ENCODE measurements around the gene CORO2B. TPM values are rescaled to one million over a fixed set of nuclear protein-coding genes. Genes with fewer than 3 reads are reported as not detected.
A peak's percentile ranks its signal among the peaks of the same experiment; 100 is the strongest.

Gene CORO2B
- total RNA-seq, 1 donor from 2014 or later, result 3.6 TPM

GRCh38 chr15:68543165-68544008, 35.4 kb upstream of the CORO2B start:
- ATAC-seq, result peak; percentile 66
- intact Hi-C loops (cut with DNase I), result no loop called here
- DNase-seq, result no peak
- H3K27ac ChIP-seq, result no peak overlapping the region
- no peaks in the 10 kb centered on the region for H3K27me3 ChIP-seq
- TF ChIP-seq, protein P1, sequence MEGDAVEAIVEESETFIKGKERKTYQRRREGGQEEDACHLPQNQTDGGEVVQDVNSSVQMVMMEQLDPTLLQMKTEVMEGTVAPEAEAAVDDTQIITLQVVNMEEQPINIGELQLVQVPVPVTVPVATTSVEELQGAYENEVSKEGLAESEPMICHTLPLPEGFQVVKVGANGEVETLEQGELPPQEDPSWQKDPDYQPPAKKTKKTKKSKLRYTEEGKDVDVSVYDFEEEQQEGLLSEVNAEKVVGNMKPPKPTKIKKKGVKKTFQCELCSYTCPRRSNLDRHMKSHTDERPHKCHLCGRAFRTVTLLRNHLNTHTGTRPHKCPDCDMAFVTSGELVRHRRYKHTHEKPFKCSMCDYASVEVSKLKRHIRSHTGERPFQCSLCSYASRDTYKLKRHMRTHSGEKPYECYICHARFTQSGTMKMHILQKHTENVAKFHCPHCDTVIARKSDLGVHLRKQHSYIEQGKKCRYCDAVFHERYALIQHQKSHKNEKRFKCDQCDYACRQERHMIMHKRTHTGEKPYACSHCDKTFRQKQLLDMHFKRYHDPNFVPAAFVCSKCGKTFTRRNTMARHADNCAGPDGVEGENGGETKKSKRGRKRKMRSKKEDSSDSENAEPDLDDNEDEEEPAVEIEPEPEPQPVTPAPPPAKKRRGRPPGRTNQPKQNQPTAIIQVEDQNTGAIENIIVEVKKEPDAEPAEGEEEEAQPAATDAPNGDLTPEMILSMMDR (IDR thresholded peaks at IDR 0.05), result no peak
- no peaks in the 10 kb centered on the region for H3K36me3 ChIP-seq
- H3K4me1 ChIP-seq, result peaks cover 11% of the 10 kb centered on the region
- H3K9me3 ChIP-seq, result no peaks in the 10 kb centered on the region
- H3K4me3 ChIP-seq, result no peak overlapping the region

DNA sequence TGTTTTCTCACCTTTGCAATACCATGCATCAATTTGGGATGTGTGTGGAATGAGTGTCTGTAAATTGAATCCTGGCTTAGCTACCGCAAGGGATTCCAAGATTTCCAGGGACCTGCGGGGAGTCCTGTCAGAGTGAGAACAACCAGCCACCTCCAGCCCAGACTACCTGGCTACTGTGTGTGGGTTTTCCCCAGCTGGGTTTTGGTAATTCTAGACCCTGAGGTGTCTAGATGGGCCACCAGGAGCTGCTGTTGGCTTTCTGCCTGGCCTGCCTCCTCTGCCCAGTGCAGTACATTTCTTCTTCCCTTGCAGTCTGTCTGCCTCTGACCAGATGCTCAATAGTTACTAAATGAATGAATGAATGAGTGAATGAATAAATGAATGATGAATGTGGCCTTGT, 32.5 kb upstream of the CORO2B start:
- intact Hi-C loops (cut with DNase I), result no loop called here
- H3K4me1 ChIP-seq, result peaks cover 11% of the 10 kb centered on the region
- H3K27me3 ChIP-seq, result no peaks in the 10 kb centered on the region
- H3K36me3 ChIP-seq, result no peaks in the 10 kb centered on the region
- TF ChIP-seq, protein P1 (IDR thresholded peaks at IDR 0.05), result no peak
- no peak overlapping the region for H3K27ac ChIP-seq
- H3K9me3 ChIP-seq, result no peaks in the 10 kb centered on the region
- ATAC-seq (no peak), DNase-seq (no peak)
- H3K4me3 ChIP-seq, result no peak overlapping the region

- Histone ChIP-seq H3K4me3 (no peak overlapping the region), H3K36me3 (no peaks in the 10 kb centered on the region), H3K9me3 (no peaks in the 10 kb centered on the region), H3K27ac (no peak overlapping the region), H3K4me1 (peaks cover 6% of the 10 kb centered on the region), H3K27me3 (no peaks in the 10 kb centered on the region)
- DNase-seq, result no peak
- no peak for ATAC-seq
- TF ChIP-seq, protein P1 (IDR thresholded peaks at IDR 0.05), result no peak
- intact Hi-C loops (cut with DNase I), result no loop called here
These were observed 30.4 kb upstream of the CORO2B start for GRCh38 chr15:68548364-68548763.

GRCh38 chr15:68550004-68550403, 28.8 kb upstream of the CORO2B start:
- no peaks in the 10 kb centered on the region for H3K36me3 ChIP-seq
- H3K9me3 ChIP-seq, result no peaks in the 10 kb centered on the region
- intact Hi-C loops (cut with DNase I), result loop anchor here (10.0 kb wide), 2 partner anchors 245 to 325 kb away; no protein-coding TSS in a partner anchor
- DNase-seq (no peak), ATAC-seq (no peak)
- H3K4me1 ChIP-seq, result no peaks in the 10 kb centered on the region
- H3K27me3 ChIP-seq, result no peaks in the 10 kb centered on the region
- H3K4me3 ChIP-seq, result no peak overlapping the region
- TF ChIP-seq, protein P1 (IDR thresholded peaks at IDR 0.05), result no peak
- H3K27ac ChIP-seq, result no peak overlapping the region

- ATAC-seq, result peak; percentile 77
- no peak overlapping the region for H3K27ac ChIP-seq
- H3K36me3 ChIP-seq, result no peaks in the 10 kb centered on the region
- DNase-seq, result peak; percentile 78
- H3K9me3 ChIP-seq, result no peaks in the 10 kb centered on the region
- TF ChIP-seq, protein P1 (IDR thresholded peaks at IDR 0.05), result peak; percentile 94
- intact Hi-C loops (cut with DNase I), result loop anchor here (10.0 kb wide), 2 partner anchors 246 to 324 kb away; no protein-coding TSS in a partner anchor
- H3K4me1 ChIP-seq, result no peaks in the 10 kb centered on the region
- H3K27me3 ChIP-seq, result no peaks in the 10 kb centered on the region
- no peak overlapping the region for H3K4me3 ChIP-seq
These were observed 28.1 kb upstream of the CORO2B start for GRCh38 chr15:68550498-68551295.
